OCI-LY7 (cell line): ENCODE measurements around the gene NSD1. TPM values are rescaled to one million over a fixed set of nuclear protein-coding genes. Genes with fewer than 3 reads are reported as not detected.

Source experiments
- BruUV-seq: library from RNA; stranded (reverse); fragments of 400-500 nt; replicated peaks from 2 replicates; lab custom pipeline; 2021; lab: Mats Ljungman, UMichigan
- CTCF ChIA-PET: fragments of 300-600 bp; sonication (Branson Sonifier 250); formaldehyde crosslinking; loops from one replicate; lab custom pipeline; 2022; ENCODE audit warnings: antibody characterized with exemption; ENCODE audit not compliant: unreplicated experiment; lab: Charles Lee
- POLR2A ChIA-PET: fragments of 300-600 bp; sonication (Branson Sonifier 250); formaldehyde crosslinking; loops from one replicate; lab custom pipeline; 2022; ENCODE audit warnings: antibody characterized with exemption; lab: Charles Lee
- DNase-seq: peaks from one replicate; pipeline ENCODE4 v3.0.0-alpha.2; 2015; ENCODE audit warnings: low spot score
- H2AFZ ChIP-seq: fragments of 200-600 bp; sonication (generic), shearing (Covaris generic); 2 replicates; pipeline ENCODE4 v1.6.1; 2014; ENCODE audit warnings: mild to moderate bottlenecking, antibody characterized with exemption, low read length, moderate library complexity
- H3K27ac ChIP-seq: fragments of 200-600 bp; sonication (generic); 2 replicates; pipeline ENCODE4 v1.5.1; 2014; ENCODE audit warnings: mixed run types, low read depth, mild to moderate bottlenecking, moderate library complexity, low read length, inconsistent platforms; ENCODE audit not compliant: poor library complexity, severe bottlenecking
- H3K36me3 ChIP-seq: fragments of 200-600 bp; sonication (generic); 2 replicates; pipeline ENCODE4 v1.6.1; 2014; ENCODE audit warnings: mild to moderate bottlenecking, antibody characterized with exemption, low read length, moderate library complexity, mixed read lengths; ENCODE audit not compliant: insufficient read depth
- H3K4me1 ChIP-seq: fragments of 200-600 bp; sonication (generic); 2 replicates; pipeline ENCODE4 v1.5.1; 2014; ENCODE audit warnings: mild to moderate bottlenecking, low read length; ENCODE audit not compliant: insufficient read depth, poor library complexity, severe bottlenecking
- H3K4me2 ChIP-seq: fragments of 200-600 bp; sonication (generic); 2 replicates; pipeline ENCODE4 v1.6.1; 2014; ENCODE audit warnings: mild to moderate bottlenecking, low read length
- H3K4me3 ChIP-seq: fragments of 200-600 bp; sonication (generic); 2 replicates; pipeline ENCODE4 v1.5.1; 2014; ENCODE audit warnings: mild to moderate bottlenecking, low read depth, low read length; ENCODE audit not compliant: poor library complexity, severe bottlenecking
- H3K79me2 ChIP-seq: fragments of 200-600 bp; sonication (generic); 2 replicates; pipeline ENCODE4 v1.6.1; 2016; ENCODE audit warnings: low read depth, mild to moderate bottlenecking, low read length, moderate library complexity, mixed read lengths; ENCODE audit not compliant: insufficient read depth
- H3K9me2 ChIP-seq: fragments of 200-600 bp; sonication (generic); 2 replicates; pipeline ENCODE4 v1.6.1; 2016; ENCODE audit warnings: mild to moderate bottlenecking, low read length, mixed read lengths; ENCODE audit not compliant: insufficient read depth
- H3K9me3 ChIP-seq: fragments of 200-600 bp; sonication (generic); 2 replicates; pipeline ENCODE4 v1.6.1; 2014; ENCODE audit warnings: mild to moderate bottlenecking, mixed run types, low read length, mixed read lengths
- H4K20me1 ChIP-seq: fragments of 200-600 bp; sonication (generic); 2 replicates; pipeline ENCODE4 v1.6.1; 2014; ENCODE audit warnings: mild to moderate bottlenecking, antibody characterized with exemption, low read length, moderate library complexity, mixed read lengths; ENCODE audit not compliant: insufficient read depth
- CTCF ChIP-seq: fragments of 200-600 bp; sonication (generic); conservative IDR thresholded peaks from 2 replicates; pipeline ENCODE4 v1.5.1; 2014; ENCODE audit warnings: mild to moderate bottlenecking, antibody characterized with exemption, low read length, moderate library complexity, mixed read lengths
- EZH2phosphoT487 ChIP-seq: fragments of 200-600 bp; sonication (generic); IDR thresholded peaks from 2 replicates; pipeline ENCODE4 v1.6.1; 2018; ENCODE audit warnings: low read depth, borderline replicate concordance, mild to moderate bottlenecking, mixed run types, antibody characterized with exemption, low read length, moderate library complexity, mixed read lengths
- intact Hi-C: fragments of 100-400 bp; cut with micrococcal nuclease; formaldehyde crosslinking; loops from one replicate; pipeline ENCODE4 v1.10.0; 2022; ENCODE audit not compliant: unreplicated experiment
- total RNA-seq, 2 experiments: library from RNA; depleted of rRNA in 1 of 2; stranded (reverse); fragments of >200 nt in 1 of 2; shearing (Covaris generic) in 1 of 2; gene quantifications; 2 replicates each; pipeline ENCODE4 v1.2.3, GENCODE V29; 2014 to 2022

The NSD1 gene
- total RNA-seq, 2 experiments from 2014 or later = 64.3 to 142 TPM

- POLR2A ChIA-PET = no interaction called here
- no peak for DNase-seq
- no peaks in the 10 kb centered on the region for H3K9me3 ChIP-seq
- CTCF ChIA-PET = interaction anchor here (1.4 kb wide), 1 partner anchor 48 kb away, joined by 3 read pairs; no protein-coding TSS in a partner anchor
- no peak overlapping the region for H3K4me2 ChIP-seq
- intact Hi-C loops = no loop called here
- no peak overlapping the region for H3K27ac ChIP-seq
- H3K4me1 ChIP-seq = peaks cover 40% of the 10 kb centered on the region
- peaks cover 10% of the 10 kb centered on the region; the same call in 1 of the 2 replicates for H3K79me2 ChIP-seq
- no peaks in the 10 kb centered on the region for H3K9me2 ChIP-seq
- BruUV-seq = no TSS peak
- H3K36me3 ChIP-seq = peaks cover 5% of the 10 kb centered on the region; the same call in 1 of the 2 replicates
- no peak overlapping the region for H3K4me3 ChIP-seq
- H2AFZ ChIP-seq = no peak overlapping the region
- H4K20me1 ChIP-seq = no peaks in the 10 kb centered on the region
- TF ChIP-seq CTCF (no peak), EZH2phosphoT487 (no peak)
Measured at GRCh38 chr5:177130211-177131018, 3.2 kb upstream of the NSD1 start.

GRCh38 chr5:177131019-177131320 lies 2.6 kb upstream of the NSD1 start:
- ChIA-PET CTCF (no interaction called here), POLR2A (no interaction called here)
- Histone ChIP-seq H3K4me2 (no peak overlapping the region), H3K36me3 (peaks cover 11% of the 10 kb centered on the region), H3K9me2 (no peaks in the 10 kb centered on the region), H3K27ac (no peak overlapping the region), H3K4me3 (no peak overlapping the region), H3K4me1 (peaks cover 40% of the 10 kb centered on the region), H4K20me1 (no peaks in the 10 kb centered on the region), H3K9me3 (no peaks in the 10 kb centered on the region), H2AFZ (no peak overlapping the region), H3K79me2 (peaks cover 16% of the 10 kb centered on the region)
- BruUV-seq = no TSS peak
- TF ChIP-seq EZH2phosphoT487 (no peak), CTCF (no peak)
- intact Hi-C loops = no loop called here
- no peak for DNase-seq
